Ureter (tissue), 1 donor: Measurements from ENCODE around the gene KDM4B. TPM values are rescaled to one million over a fixed set of nuclear protein-coding genes. Genes with fewer than 3 reads are reported as not detected.

Experiments
- DNase-seq: peaks from one replicate; pipeline ENCODE4 v3.0.0-alpha.2; 2020; ENCODE audit warnings: low spot score
- total RNA-seq: library from RNA; stranded (reverse); gene quantifications from one replicate; pipeline ENCODE4 v1.2.4, GENCODE V29; 2023
- donor health status: DM: yes; HTN: yes; CAD: no.

Gene KDM4B
- total RNA-seq, 1 donor from 2014 or later: 58.3 TPM

- no peak for DNase-seq
Measured at GRCh38 chr19:5103812-5104410, 135.0 kb downstream of the KDM4B start.

DNA sequence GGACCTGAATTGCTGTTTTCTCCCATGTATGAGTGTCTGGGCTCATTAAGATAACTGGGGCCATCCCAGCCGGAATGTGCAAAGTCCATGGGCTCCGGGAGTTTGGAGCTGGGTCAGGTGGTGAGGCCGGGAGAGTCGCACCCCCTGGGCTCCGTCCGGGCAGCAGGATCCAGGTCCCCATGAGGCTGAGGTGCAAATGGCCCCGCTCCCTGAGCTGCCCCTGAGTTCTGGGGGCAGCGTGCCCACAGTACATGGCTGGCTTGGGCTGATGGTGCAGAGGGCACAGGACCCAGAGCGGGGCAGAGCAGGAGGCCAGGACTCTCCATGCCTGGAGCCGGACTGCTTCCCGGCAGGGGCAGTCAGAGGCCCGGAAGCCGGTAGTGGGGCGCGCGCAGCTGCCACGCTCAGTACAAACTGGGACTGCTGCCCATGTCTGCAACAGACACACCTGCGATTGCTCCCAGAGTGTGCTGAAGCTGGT, 136.0 kb downstream of the KDM4B start:
- DNase-seq: no peak

DNA sequence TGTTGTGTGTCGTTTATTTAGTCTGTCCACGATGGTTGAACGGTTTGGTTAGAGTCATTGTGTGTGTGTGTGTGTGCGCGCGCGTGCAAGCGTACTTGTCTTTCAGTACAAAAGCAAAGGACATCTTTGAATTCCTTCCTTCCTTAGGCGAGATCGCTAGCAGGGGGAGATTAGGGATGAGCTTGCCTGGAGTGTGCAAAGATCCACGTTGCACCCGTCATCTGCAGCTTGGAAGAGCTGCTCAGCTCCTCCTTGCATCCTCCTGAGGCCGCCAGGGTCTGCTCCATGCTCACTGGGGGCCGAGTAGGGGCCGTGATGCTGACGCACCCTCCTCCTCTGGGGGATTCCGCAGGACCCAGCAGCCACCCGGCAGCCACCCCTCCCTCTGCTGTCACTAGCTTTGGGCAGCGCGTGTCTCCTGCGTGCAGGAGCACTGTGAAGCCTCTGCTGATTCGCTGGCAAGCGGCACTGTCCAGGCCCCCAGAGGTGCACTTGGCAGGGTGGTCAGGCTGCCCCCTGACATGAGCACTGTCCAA, 137.3 kb downstream of the KDM4B start:
- DNase-seq: no peak

DNA sequence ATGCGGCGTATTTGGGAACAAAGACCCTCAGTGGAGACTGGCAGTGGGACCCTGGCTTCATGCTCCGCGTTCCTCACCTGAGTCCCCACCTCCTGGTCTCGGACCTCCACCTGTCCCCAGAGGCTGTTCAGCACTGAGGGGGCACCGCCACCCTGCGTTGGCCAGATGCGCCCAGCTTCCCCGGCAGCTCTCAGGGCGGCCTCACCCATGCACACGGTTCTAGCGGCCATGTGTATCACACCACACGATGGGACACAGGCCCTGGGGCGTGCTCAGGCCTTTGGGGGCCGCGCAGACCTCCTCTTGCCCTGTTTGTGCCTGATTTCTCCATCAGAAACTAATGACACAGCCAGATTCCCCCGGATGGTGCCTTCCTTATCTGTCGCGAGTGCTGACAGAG, 138.1 kb downstream of the KDM4B start:
- no peak for DNase-seq

- no peak for DNase-seq
Measured at GRCh38 chr19:5107432-5108122, 138.7 kb downstream of the KDM4B start.

DNA sequence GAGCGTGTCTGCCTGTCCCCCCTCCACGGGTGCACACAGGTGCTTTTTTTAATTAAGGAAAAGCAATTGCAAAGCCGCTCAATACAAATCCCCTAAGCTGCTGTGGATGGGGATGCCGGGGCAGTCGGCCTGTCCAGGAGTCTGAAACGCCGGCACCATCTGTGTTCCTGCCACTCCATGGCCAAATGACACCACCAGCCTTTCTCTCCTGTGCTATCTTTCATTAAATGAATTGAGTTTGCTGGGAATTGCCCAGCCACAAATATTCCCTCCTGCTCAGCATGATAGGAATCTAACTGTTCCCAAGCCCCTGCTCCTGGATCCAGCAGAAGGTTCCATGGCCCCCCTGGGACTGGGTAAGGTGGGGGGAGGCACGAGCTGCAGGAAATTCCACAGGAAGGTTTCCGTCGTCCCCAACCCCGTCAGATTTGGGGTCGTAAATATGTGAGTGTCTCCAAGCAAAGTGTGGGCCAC, 139.2 kb downstream of the KDM4B start:
- DNase-seq: no peak

DNA sequence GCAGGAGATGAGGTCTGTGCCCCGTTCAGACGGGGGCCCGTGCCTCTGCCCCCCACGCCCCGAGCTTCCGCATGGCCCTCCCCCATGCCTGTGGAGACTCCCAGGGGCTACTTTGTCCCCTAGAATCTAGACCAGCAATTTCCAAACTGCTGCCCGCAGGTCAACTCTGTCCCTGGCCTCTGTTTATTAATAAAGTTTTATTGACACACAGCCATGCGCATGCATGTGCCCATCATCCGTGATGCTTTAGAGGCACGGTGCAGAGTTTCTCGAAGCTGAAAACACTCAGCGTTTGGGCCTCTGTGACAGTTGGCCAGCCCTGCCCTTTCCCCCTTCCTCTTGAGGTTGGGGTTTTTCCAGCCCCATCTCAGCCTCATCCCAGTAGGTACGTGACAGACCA, 140.0 kb downstream of the KDM4B start:
- DNase-seq: no peak

DNA sequence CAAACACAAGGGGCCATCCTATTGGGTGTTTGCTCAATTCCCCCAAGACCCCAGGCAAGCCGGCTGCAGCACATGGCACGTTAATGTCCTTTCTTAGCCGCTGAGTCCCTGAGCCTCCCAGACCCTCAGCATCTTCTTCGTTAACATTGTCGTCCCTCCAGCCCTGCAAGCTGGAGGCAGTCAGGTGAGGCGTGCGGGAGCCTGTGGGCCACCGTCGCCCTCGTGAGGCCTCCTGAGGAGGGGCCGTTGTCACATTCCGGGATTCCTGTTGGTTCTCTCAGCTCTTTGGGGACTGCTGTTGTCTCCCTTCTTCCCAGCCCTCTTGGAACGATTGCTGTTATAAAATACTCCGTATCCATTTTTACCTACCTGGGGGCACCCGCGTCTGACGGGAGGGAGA, 140.6 kb downstream of the KDM4B start:
- no peak for DNase-seq

DNA sequence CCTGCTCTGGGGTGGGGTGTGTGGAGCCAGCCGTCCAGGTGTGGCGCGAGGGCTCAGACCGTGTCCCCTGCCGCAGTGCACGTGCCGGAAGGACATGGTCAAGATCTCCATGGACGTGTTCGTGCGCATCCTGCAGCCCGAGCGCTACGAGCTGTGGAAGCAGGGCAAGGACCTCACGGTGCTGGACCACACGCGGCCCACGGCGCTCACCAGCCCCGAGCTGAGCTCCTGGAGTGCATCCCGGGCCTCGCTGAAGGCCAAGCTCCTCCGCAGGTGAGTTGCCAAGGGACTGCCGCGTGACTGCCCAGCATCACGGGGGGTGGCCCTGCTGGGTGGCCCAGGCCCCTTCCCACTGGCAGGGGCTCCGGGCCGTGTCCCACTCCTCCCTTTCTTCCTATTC, 141.6 kb downstream of the KDM4B start:
- no peak for DNase-seq

GRCh38 chr19:5111051-5111450, 142.1 kb downstream of the KDM4B start:
- DNase-seq: no peak

- no peak for DNase-seq
Measured at GRCh38 chr19:5112175-5112574, 143.3 kb downstream of the KDM4B start.

DNA sequence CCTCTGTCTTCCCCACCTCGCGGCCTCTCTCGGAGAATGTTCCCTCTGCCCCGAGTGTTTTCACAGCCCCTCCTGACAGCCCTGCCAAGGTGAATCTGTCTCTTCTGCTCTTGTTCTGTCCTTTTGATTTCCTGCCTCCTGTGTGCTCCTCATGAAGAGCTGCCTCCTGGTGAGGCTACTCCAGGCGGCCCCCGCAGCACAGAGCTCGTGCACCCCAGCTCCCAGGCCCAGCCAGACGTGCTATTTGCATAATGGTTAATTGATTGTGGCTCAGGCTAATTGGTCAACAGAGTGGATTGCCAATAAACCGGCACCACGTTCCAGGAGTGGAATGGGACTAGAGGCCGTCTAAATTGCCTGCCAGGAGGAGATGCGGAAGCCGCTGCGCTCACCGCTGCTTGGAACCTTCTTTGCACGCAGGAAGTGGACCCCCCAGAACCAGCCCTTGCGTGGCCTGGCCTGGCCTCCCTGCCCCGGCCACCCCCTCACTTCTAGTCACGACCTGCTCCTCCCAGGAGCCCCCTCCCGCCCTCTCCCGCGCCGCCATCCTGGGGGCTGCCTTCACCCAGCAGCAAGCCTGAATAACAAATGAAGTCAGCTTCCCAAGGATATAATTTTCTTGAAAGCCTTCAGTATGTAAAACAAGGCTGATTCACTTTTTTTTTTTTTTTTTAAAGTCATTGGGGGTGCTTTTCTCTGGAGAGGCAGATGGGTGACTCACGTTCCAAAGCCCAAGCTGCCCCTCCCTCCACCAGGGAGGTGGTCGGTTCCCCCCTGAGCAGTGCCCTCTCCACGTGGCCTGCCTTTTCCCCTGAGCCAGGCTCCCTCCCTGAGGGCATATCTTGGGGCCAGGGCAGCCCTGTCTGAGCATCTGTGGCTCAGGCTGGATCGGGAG, 144.0 kb downstream of the KDM4B start:
- DNase-seq: no peak

DNA sequence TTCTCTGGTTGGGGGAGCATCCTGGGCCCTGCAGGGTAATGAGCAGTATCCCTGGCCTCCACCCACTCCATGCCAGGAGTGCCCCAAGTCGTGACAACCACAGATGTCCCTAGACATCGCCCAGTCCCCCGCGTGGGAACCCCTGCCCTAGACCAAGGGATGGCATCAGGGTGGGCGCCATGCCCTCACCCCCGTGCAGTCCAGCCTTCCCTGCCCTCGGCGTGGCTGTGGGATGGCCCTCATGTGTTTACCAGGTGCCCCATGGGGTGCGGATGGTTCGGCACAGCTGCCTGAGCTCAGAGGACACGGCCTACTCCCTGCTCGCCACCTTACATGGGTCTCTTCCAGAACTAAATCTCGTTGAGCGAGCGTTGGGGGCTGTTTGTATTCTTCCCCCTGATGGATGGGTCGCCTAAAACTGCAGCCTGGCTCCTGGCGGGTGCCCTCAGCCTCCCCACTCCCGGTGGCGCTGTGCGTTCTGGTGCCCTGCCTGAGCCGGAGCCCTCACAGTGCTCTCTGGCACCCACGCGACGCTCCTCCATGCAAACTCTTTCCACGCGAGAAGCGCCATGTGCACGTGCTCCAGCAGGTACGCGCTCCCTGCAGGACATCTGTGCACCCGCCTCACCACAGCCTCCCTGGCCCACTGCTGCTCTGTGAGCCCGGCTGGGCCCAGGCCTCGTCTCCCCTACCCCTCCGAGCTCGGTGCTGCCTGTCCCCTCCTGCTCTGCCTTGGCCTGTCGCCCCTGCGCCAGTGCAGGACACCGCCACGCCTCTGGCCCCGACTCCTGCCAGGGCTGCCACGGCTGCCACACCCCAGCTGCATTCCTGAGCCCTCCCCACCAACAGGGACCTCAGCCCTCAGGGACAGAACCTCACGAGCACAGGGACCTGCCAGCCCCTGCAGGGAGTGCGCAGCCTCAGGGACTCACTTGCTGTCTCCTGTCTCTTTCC, 145.0 kb downstream of the KDM4B start:
- no peak for DNase-seq

GRCh38 chr19:5114727-5115126, 145.8 kb downstream of the KDM4B start:
- no peak for DNase-seq

- DNase-seq: no peak
Measured at GRCh38 chr19:5115351-5115750, 146.4 kb downstream of the KDM4B start.

DNA sequence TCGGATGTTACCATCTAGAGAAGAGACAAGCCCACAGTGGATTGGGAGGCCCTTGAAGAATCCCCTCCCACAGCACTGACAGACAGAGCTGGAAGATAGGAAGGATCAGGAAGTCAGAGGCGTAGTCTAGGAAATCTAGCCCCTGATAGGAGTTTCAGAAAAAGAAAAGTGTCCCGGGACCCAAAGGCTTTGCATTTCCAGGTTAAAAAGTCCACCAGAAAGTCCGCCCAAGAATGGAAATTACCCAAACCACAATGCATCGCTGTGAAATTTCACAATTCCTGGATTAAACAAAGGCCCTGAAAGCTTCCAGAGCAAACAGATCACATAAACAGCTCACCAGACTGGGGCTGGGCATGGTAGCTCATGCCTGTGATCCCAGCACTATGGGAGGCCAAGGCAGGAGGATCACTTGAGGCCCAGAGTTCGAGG, 146.9 kb downstream of the KDM4B start:
- no peak for DNase-seq

DNA sequence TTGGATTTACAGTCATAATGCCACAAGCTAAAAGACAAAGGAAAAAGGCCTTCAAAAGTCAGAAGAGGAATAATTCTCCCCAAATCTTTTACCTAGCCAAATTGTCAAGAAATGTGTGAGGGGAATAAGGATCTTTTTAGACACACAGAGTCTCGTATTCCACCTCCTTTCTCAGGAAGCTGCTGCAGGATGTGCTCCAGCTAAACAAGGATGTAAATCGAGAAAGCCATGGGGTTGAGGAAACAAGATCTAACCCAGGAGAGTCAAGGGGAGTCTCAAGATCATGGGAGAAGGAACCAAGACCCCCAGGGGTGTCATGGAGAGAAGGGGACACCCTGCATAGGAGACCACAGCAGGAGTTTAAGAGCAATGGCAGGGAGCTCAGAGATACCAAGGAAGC, 147.4 kb downstream of the KDM4B start:
- DNase-seq: no peak

GRCh38 chr19:5117421-5117820, 148.5 kb downstream of the KDM4B start:
- DNase-seq: no peak

GRCh38 chr19:5118026-5118425, 149.1 kb downstream of the KDM4B start:
- DNase-seq: no peak

GRCh38 chr19:5119297-5119998, 150.5 kb downstream of the KDM4B start:
- DNase-seq: no peak
